D721Med (cell line): ENCODE results near the gene FNIP1.

Source experiments
- DNase-seq: peaks from one replicate; pipeline ENCODE4 v3.0.0; 2011; ENCODE audit warnings: low spot score; ENCODE audit not compliant: insufficient read length
- FAIRE-seq: peaks from 2 replicates; lab custom pipeline; 2011; peaks lifted over from hg19 to GRCh38; lab: Jason Lieb, UNC
- CTCF ChIP-seq: IDR thresholded peaks from 2 replicates; pipeline ENCODE4 v1.5.1; 2012; ENCODE audit warnings: mild to moderate bottlenecking, control low read depth; ENCODE audit not compliant: insufficient read depth; ENCODE audit errors: missing control alignments

Gene FNIP1

GRCh38 chr5:131617140-131617822 lies 179.5 kb downstream of the FNIP1 start:
- no peak for FAIRE-seq
- TF ChIP-seq CTCF = no peak
- no peak for DNase-seq

- TF ChIP-seq CTCF = no peak
- DNase-seq (no peak), FAIRE-seq (no peak)
These were observed 180.9 kb downstream of the FNIP1 start for GRCh38 chr5:131615957-131616356.

- no peak for FAIRE-seq
- no peak for TF ChIP-seq CTCF
These were observed 183.4 kb downstream of the FNIP1 start for GRCh38 chr5:131613423-131613822.

GRCh38 chr5:131611064-131611381 lies 185.8 kb downstream of the FNIP1 start:
- no peak for TF ChIP-seq CTCF
- no peak for FAIRE-seq
- DNase-seq = no peak

More at GRCh38 chr5:131613423-131613822, 183.4 kb downstream of the FNIP1 start:
- DNase-seq = no peak

GRCh38 chr5:131610198-131611063 lies 186.4 kb downstream of the FNIP1 start:
- FAIRE-seq (no peak), DNase-seq (no peak)
- no peak for TF ChIP-seq CTCF

- no peak for TF ChIP-seq CTCF
- DNase-seq (no peak), FAIRE-seq (no peak)
These were observed 187.0 kb downstream of the FNIP1 start for GRCh38 chr5:131609774-131610173.

GRCh38 chr5:131608597-131608996 lies 188.2 kb downstream of the FNIP1 start:
- FAIRE-seq (no peak), DNase-seq (no peak)
- TF ChIP-seq CTCF = no peak
